Measurements from ENCODE around the gene HS1BP3.

DNA sequence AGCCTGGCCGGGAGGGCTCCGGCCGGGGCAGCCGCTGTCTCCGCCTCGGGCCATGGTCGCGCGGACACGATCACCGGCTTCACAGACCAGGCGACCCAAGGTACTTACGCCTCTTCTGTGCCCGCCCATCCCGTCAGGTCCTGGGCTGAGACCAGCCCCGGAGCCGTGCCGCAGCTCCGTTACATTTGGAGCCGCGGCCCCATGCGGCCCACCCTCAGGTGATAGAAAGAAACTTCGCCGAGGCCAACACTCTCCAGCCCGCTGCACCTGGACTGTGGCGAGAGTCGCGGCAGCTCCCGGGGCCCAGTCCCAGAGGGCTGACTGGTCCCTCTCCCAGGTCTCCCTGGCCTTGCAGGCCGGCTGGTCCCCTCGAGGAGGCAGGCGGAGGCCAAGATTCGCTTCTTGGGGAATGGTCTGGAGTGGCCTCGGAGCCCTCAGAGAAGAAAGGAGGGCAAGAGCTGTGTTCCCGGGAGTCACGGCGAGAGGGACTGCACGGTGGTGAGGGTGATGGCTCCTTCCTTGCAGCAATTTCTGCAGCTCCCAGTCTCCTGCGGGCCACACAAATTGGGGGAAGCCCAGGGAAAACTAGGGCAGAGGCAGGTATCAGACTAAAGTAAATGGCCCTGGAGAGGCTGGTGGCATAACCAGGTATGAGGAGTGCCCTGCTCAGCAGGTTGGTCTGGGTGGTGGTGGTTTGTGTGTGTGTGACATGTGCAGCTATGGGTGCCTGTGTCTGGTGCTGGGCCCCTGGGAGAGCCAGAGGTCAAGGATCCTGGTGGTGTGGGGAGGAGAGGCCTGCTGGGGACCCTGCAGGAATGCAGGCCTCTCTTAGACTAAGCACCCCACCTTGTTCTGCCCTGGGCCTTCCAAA, 16.9 kb upstream of the HS1BP3 start:
- TF ChIP-seq, protein P1, sequence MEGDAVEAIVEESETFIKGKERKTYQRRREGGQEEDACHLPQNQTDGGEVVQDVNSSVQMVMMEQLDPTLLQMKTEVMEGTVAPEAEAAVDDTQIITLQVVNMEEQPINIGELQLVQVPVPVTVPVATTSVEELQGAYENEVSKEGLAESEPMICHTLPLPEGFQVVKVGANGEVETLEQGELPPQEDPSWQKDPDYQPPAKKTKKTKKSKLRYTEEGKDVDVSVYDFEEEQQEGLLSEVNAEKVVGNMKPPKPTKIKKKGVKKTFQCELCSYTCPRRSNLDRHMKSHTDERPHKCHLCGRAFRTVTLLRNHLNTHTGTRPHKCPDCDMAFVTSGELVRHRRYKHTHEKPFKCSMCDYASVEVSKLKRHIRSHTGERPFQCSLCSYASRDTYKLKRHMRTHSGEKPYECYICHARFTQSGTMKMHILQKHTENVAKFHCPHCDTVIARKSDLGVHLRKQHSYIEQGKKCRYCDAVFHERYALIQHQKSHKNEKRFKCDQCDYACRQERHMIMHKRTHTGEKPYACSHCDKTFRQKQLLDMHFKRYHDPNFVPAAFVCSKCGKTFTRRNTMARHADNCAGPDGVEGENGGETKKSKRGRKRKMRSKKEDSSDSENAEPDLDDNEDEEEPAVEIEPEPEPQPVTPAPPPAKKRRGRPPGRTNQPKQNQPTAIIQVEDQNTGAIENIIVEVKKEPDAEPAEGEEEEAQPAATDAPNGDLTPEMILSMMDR (IDR thresholded peaks at IDR 0.05): no peak
- TF ChIP-seq POLR2A (IDR thresholded peaks at IDR 0.05): no peak
